ENCODE results near the gene TFDP3. TPM values are rescaled to one million over a fixed set of nuclear protein-coding genes. Genes with fewer than 3 reads are reported as not detected.
A peak's percentile ranks its signal among the peaks of the same experiment; 100 is the strongest.

TFDP3 gene
- total RNA-seq, 1 donor from 2014 or later = not detected

DNA sequence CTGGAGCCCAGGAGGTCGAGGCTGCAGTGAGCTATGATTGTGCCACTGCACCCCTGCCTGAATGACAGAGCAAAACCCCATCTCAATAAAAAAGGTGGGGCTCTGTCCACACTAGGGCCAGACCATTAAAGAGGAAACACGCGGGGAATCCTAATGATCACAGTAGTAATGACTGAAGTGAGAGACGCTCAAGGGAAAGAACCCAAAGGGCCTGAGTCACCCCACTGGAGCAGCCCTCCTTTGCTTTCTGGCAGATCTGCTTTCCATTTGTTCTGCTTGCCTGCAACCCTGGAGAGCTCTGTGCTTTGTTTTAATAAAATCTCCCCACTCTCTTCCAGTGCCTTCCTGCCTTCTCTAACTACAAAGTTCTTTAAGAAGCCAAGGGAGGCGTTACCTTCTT is 5.0 kb downstream of the TFDP3 start:
- Histone ChIP-seq H3K4me1 (no peaks in the 10 kb centered on the region), H2AFZ (replicated peaks) (no peak overlapping the region), H4K20me1 (ENCODE audit: low read depth) (no peaks in the 10 kb centered on the region), H3F3A (ENCODE audit: low read depth) (no peaks in the 10 kb centered on the region), H3K4me2 (no peak overlapping the region), H3K36me3 (no peaks in the 10 kb centered on the region), H3K27me3 (no peaks in the 10 kb centered on the region), H3K9me3 (ENCODE audit: low read depth) (no peaks in the 10 kb centered on the region), H3K9ac (no peak overlapping the region), H3K79me2 (ENCODE audit: low read depth) (no peaks in the 10 kb centered on the region), H3K4me3 (no peak overlapping the region), H3K27ac (no peak overlapping the region)
- H3K4me1 Mint-ChIP-seq = peaks cover 5% of the 10 kb centered on the region
- H3K27me3 Mint-ChIP-seq (ENCODE audit: insufficient read depth, low read depth) = peaks cover 2% of the 10 kb centered on the region
- peak overlapping the region; percentile 74 for H3K27ac Mint-ChIP-seq
- H3K4me3 Mint-ChIP-seq = no peak overlapping the region
- H3K9me3 Mint-ChIP-seq = no peaks in the 10 kb centered on the region
- TF ChIP-seq, protein P1, sequence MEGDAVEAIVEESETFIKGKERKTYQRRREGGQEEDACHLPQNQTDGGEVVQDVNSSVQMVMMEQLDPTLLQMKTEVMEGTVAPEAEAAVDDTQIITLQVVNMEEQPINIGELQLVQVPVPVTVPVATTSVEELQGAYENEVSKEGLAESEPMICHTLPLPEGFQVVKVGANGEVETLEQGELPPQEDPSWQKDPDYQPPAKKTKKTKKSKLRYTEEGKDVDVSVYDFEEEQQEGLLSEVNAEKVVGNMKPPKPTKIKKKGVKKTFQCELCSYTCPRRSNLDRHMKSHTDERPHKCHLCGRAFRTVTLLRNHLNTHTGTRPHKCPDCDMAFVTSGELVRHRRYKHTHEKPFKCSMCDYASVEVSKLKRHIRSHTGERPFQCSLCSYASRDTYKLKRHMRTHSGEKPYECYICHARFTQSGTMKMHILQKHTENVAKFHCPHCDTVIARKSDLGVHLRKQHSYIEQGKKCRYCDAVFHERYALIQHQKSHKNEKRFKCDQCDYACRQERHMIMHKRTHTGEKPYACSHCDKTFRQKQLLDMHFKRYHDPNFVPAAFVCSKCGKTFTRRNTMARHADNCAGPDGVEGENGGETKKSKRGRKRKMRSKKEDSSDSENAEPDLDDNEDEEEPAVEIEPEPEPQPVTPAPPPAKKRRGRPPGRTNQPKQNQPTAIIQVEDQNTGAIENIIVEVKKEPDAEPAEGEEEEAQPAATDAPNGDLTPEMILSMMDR (IDR thresholded peaks at IDR 0.05) = no peak
- TF ChIP-seq EZH2phosphoT487 (IDR thresholded peaks at IDR 0.05) = no peak
- TF ChIP-seq EZH2 (IDR thresholded peaks at IDR 0.05) = no peak
- DNase-seq (ENCODE audit: low spot score) = no peak
- no peaks in the 10 kb centered on the region for H3K36me3 Mint-ChIP-seq

DNA sequence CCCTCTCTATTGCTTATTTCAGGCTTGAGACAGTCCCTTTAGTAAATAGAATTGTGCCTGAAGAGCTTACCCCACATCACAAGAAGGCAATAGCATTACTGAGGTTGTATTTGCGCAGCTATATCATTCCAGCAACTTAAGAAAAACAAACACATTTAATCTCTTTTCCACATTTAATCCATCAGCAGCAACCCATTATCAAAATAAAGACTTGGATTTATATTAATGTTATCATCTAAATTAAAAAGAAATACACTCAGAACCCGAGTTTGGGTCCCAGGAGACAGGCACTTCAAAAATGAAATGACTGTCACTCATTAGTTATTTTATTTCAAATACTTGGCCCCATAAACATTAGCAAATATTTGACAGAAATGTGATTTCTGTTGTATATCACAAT is 10.4 kb downstream of the TFDP3 start:
- Histone ChIP-seq H3K27me3 (no peaks in the 10 kb centered on the region), H3K79me2 (ENCODE audit: low read depth) (no peaks in the 10 kb centered on the region), H3K9me3 (ENCODE audit: low read depth) (no peaks in the 10 kb centered on the region), H3K4me2 (no peak overlapping the region), H3K9ac (no peak overlapping the region), H4K20me1 (ENCODE audit: low read depth) (no peaks in the 10 kb centered on the region), H3F3A (ENCODE audit: low read depth) (no peaks in the 10 kb centered on the region), H3K27ac (no peak overlapping the region), H3K4me1 (no peaks in the 10 kb centered on the region), H3K36me3 (no peaks in the 10 kb centered on the region), H2AFZ (replicated peaks) (no peak overlapping the region), H3K4me3 (no peak overlapping the region)
- Mint-ChIP-seq H3K4me1 (no peaks in the 10 kb centered on the region), H3K9me3 (no peaks in the 10 kb centered on the region), H3K36me3 (no peaks in the 10 kb centered on the region), H3K4me3 (no peak overlapping the region), H3K27me3 (ENCODE audit: insufficient read depth, low read depth) (no peaks in the 10 kb centered on the region), H3K27ac (no peak overlapping the region)
- no peak for TF ChIP-seq EZH2 (IDR thresholded peaks at IDR 0.05)
- TF ChIP-seq, protein P1 (IDR thresholded peaks at IDR 0.05) = no peak
- TF ChIP-seq EZH2phosphoT487 (IDR thresholded peaks at IDR 0.05) = no peak
- DNase-seq (ENCODE audit: low spot score) = no peak

DNA sequence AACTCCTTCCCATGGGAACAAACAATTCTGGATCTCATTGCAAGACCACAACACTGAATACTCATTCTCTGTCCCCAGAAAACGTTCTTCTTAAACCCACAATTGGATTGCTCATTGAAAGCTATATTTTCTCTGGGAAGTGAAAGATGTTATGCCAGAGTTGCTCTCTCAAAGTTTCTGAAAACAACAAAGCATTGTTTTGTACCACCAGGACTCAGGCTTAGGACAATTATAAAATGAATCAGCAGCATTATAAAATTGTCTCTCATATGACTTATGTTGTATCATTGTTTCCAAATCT is 26.5 kb downstream of the TFDP3 start:
- TF ChIP-seq EZH2 (IDR thresholded peaks at IDR 0.05) (no peak), EZH2phosphoT487 (IDR thresholded peaks at IDR 0.05) (no peak)
- TF ChIP-seq, protein P1 (IDR thresholded peaks at IDR 0.05) = no peak
- H3K36me3 Mint-ChIP-seq = no peaks in the 10 kb centered on the region
- H3K27ac ChIP-seq = no peak overlapping the region
- H2AFZ ChIP-seq (replicated peaks) = no peak overlapping the region
- H3K4me3 ChIP-seq = no peak overlapping the region
- no peaks in the 10 kb centered on the region for H3F3A ChIP-seq (ENCODE audit: low read depth)
- peaks cover 6% of the 10 kb centered on the region for H3K4me1 Mint-ChIP-seq
- no peak overlapping the region for H3K4me3 Mint-ChIP-seq
- no peak for DNase-seq (ENCODE audit: low spot score)
- no peaks in the 10 kb centered on the region for H3K79me2 ChIP-seq (ENCODE audit: low read depth)
- no peaks in the 10 kb centered on the region for H3K9me3 ChIP-seq (ENCODE audit: low read depth)
- H3K9ac ChIP-seq = no peak overlapping the region
- H3K27ac Mint-ChIP-seq = no peak overlapping the region
- H3K9me3 Mint-ChIP-seq = no peaks in the 10 kb centered on the region
- peaks cover 10% of the 10 kb centered on the region for H3K27me3 Mint-ChIP-seq (ENCODE audit: insufficient read depth, low read depth)
- no peaks in the 10 kb centered on the region for H3K36me3 ChIP-seq
- no peaks in the 10 kb centered on the region for H4K20me1 ChIP-seq (ENCODE audit: low read depth)
- no peaks in the 10 kb centered on the region for H3K27me3 ChIP-seq
- H3K4me2 ChIP-seq = no peak overlapping the region
- H3K4me1 ChIP-seq = peaks cover 12% of the 10 kb centered on the region
